NK-92 (cell line): ENCODE measurements around the gene CYB5B.

ENCODE experiments used
- DNase-seq: peaks from one replicate; lab custom pipeline; 2025; ENCODE audit not compliant: unreplicated experiment; lab: John Stamatoyannopoulos, UW

The CYB5B gene

GRCh38 chr16:69514356-69514755 is 89.9 kb downstream of the CYB5B start:
- no peak for DNase-seq
